Heart left ventricle (tissue), 16 donors: Measurements from ENCODE around the gene HCAR1. TPM values are rescaled to one million over a fixed set of nuclear protein-coding genes. Genes with fewer than 3 reads are reported as not detected.
A peak's percentile ranks its signal among the peaks of the same experiment; 100 is the strongest.

Source experiments
- ATAC-seq, 4 donors: fragments of 200-7000 bp; cut with Tn5 transposase; one replicate each; pipeline ENCODE4 v1.9.1; 2020 to 2022; ENCODE audit warnings: moderate library complexity in 4 of 4, mild to moderate bottlenecking in 3 of 4, moderate number of reproducible peaks in 1 of 4
- DNase-seq, 5 donors: peaks; one replicate each; pipeline ENCODE4 v3.0.0-alpha.2; 2020
- H3K27ac ChIP-seq, 12 donors: fragments of 200-600 bp; sonication (generic) in 4 of 12; one replicate each; pipeline versions ENCODE4 v1.5.0 to v1.8.0; 2016 to 2022; ENCODE audit warnings: mild to moderate bottlenecking in 2 of 12
- H3K27me3 ChIP-seq, 9 donors: fragments of 200-600 bp; sonication (generic) in 2 of 9; one replicate each; pipeline versions ENCODE4 v1.5.1 to v1.8.0; 2016 to 2022; ENCODE audit warnings: mild to moderate bottlenecking in 3 of 9
- H3K36me3 ChIP-seq, 9 donors: fragments of 200-600 bp; sonication (generic) in 2 of 9; one replicate each; pipeline versions ENCODE4 v1.5.0 to v1.8.0; 2018 to 2022; ENCODE audit warnings: mild to moderate bottlenecking in 2 of 9
- H3K4me1 ChIP-seq, 12 donors: fragments of 200-600 bp; sonication (generic) in 4 of 12; one replicate each; pipeline versions ENCODE4 v1.5.0 to v1.8.0; 2016 to 2022; ENCODE audit warnings: mild to moderate bottlenecking in 3 of 12
- H3K4me3 ChIP-seq, 12 donors: fragments of 200-600 bp; sonication (generic) in 4 of 12; one replicate each; pipeline versions ENCODE4 v1.5.0 to v1.8.0; 2017 to 2022; ENCODE audit warnings: mild to moderate bottlenecking in 9 of 12, moderate library complexity in 4 of 12
- H3K9me3 ChIP-seq, 12 donors: fragments of 200-600 bp; sonication (generic) in 4 of 12; one replicate each; pipeline versions ENCODE4 v1.5.0 to v1.8.0; 2016 to 2022; ENCODE audit warnings: mild to moderate bottlenecking in 1 of 12
- POLR2A ChIP-seq, 2 donors: fragments of 450-650 bp; IDR thresholded peaks; one replicate each; pipeline ENCODE4 v1.6.1; 2017; ENCODE audit warnings: antibody characterized with exemption in 2 of 2, mild to moderate bottlenecking in 2 of 2, moderate library complexity in 2 of 2
- WGBS, 4 donors: extraction: QIAGEN DNeasy Blood & Tissue Kit in 2 of 4; methylation state at CpG; one replicate each; pipeline versions ENCODE4 v1.1.5 to v1.1.7; 2013 to 2018; 5-methylcytosine and 5-hydroxymethylcytosine counted together
- intact Hi-C, 10 donors: fragments of 100-400 bp; cut with DNase I; formaldehyde crosslinking; loops; one replicate each; pipeline versions ENCODE4 v1.11.1 to v1.14.2; 2022
- polyA plus RNA-seq, 2 donors: library from polyadenylated mRNA; stranded (reverse); fragments of 200-250 nt; gene quantifications; one replicate each; pipeline ENCODE4 v1.2.3, GENCODE V29; 2013
- total RNA-seq, 9 donors: library from RNA; depleted of rRNA in 2 of 9; stranded (reverse); fragments of >200 nt in 2 of 9; fragmentation: NEBNext Ultra II Directional in 3 of 9; extraction: Animal tissue kit (Norgen Biotek cat#: 25700) in 3 of 9; gene quantifications; one replicate each; pipeline versions ENCODE4 v1.1.0 to v1.2.4, GENCODE V29; 2016 to 2023
- TF ChIP-seq, protein P1 (sequence below), 12 donors: fragments of 200-600 bp; sonication (generic) in 4 of 12; IDR thresholded peaks; one replicate each; pipeline versions ENCODE4 v1.5.0 to v1.8.0; 2018 to 2022; ENCODE audit warnings: antibody characterized with exemption in 12 of 12, mild to moderate bottlenecking in 5 of 12
- donor health status: ischemic (EF 13 %, LVEDD 7.1; RV severe dilation, severe dysfunction).
- donor health status: healthy with polysubstance abuse.
- donor health status: DM: no; HTN: yes; CAD: no.
- donor health status: DM: no; HTN: no; CAD: no.
- donor health status: ischemic (EF 25% LVEDD 6.9; RV normal size, moderate dysfunction).
- donor health status: ischemic (EF 25% LVEDD 5.7; RV mildly dilated, moderate dysfunction).
- donor health status: healthy.
- donor health status: DM: yes; HTN: yes; CAD: no.
- donor health status: ischemic (EF 35%, LVEDD 5.7; RV mildly dilated, moderate dysfunction).
- donor health status: nonischemic (EF 11% LVEDD 7.7; RV severe dilation, severe dysfunction).
- donor health status: DM: yes; HTN: yes; CAD: no.
- donor health status: PGD.
- donor health status: ischemic (EF 29% LVEDD 5.4; RV normal size, mild dysfunction).
- donor health status: nonischemic (EF 23%, LVEDD 6.1; RV moderate dilation, normal function).

The HCAR1 gene
- total and polyA plus RNA-seq, 11 donors, result 0.08 to 1.4 (median 0.22) TPM; not detected in 6

DNA sequence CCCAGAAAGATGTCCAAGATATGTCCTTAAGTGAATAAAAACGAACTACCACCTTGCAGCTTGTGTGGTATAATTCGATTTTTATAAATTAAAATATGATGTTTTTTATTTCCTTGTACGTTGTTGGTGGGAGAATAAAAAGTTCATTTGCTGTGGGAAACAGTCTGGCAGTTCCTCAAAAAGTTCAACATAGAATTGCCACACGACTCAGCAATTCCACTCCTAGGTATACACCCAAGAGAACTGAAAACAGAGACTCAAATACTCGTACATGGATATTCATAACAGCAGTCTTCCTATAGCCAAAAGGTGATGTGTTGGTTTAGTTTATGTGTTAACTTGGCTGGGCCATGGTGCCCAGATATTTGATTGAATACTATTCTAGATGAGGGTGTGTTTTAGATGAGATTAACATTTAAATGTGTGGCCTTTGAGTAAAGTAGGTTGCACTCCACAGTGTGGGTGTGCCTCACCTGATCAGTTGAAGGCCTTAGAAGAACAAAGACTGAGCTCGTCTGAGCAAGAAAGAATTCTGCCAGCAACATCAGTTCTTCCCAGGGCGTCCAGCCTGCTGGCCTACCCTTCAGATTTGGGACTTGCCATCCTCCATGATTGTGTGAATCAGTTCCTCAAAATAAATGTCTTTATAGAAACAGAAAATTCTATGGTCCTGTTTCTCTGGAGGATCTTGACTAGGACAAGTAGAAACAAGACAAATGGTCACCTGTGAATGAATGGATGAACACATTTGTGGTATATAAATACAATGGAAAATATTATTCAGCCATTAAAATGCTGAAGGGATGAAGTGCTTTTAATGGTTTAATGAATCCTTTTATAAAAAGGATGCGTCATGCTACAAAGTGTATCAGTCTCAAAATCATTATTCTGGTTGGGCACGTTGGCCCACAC lies 16.8 kb upstream of the HCAR1 start:
- peaks cover 0 to 5% (median 0%) of the 10 kb centered on the region in 12 donors for H3K4me1 ChIP-seq
- no peak overlapping the region for H3K27ac ChIP-seq
- no peak for TF ChIP-seq POLR2A (IDR thresholded peaks at IDR 0.05)
- TF ChIP-seq, protein P1, sequence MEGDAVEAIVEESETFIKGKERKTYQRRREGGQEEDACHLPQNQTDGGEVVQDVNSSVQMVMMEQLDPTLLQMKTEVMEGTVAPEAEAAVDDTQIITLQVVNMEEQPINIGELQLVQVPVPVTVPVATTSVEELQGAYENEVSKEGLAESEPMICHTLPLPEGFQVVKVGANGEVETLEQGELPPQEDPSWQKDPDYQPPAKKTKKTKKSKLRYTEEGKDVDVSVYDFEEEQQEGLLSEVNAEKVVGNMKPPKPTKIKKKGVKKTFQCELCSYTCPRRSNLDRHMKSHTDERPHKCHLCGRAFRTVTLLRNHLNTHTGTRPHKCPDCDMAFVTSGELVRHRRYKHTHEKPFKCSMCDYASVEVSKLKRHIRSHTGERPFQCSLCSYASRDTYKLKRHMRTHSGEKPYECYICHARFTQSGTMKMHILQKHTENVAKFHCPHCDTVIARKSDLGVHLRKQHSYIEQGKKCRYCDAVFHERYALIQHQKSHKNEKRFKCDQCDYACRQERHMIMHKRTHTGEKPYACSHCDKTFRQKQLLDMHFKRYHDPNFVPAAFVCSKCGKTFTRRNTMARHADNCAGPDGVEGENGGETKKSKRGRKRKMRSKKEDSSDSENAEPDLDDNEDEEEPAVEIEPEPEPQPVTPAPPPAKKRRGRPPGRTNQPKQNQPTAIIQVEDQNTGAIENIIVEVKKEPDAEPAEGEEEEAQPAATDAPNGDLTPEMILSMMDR (IDR thresholded peaks at IDR 0.05), result no peak
- no peaks in the 10 kb centered on the region for H3K9me3 ChIP-seq
- intact Hi-C loops, result loop anchor here in 1 of 10 donors (10.0 kb wide), 1 partner anchor 213 kb away; no protein-coding TSS in a partner anchor
- 76 to 85% (median 82%) methylated on average over 9 of the region's 9 CpGs for WGBS, 4 donors
- DNase-seq (no peak), ATAC-seq (no peak)
- H3K36me3 ChIP-seq, result no peaks in the 10 kb centered on the region
- no peak overlapping the region for H3K4me3 ChIP-seq
- no peaks in the 10 kb centered on the region for H3K27me3 ChIP-seq

DNA sequence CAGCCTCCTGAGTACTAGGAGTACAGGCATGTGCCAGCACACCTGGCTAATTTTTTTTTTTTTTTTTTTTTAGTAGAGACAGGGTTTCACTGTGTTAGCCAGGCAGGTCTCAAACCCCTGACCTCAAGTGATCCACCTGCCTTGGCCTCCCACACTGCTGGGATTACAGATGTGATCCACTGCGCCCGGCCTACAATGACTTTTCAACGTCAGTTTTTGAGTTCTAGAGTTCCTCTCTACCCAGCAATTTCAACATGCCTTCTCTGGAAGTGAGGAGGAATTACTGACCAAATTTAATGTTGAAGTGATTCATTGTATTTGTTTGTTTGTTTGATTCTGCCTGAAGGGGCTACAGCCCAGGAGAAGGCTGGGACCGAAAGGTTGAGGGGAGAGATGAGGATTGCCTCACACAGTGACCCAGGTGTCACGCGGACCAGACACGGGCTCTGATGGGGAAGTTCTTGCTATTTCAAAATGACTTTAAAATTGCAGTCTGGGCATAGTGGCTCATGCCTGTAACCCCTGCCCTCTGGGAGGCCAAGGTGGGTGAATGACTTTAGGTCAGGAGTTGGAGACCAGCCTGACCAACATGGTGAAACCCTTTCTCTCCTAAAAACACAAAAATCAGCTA lies 13.4 kb upstream of the HCAR1 start:
- 91 to 93% (median 92%) methylated on average over 7 of the region's 7 CpGs for WGBS, 4 donors
- Histone ChIP-seq H3K27ac (no peak overlapping the region), H3K27me3 (no peaks in the 10 kb centered on the region), H3K9me3 (no peaks in the 10 kb centered on the region), H3K4me1 (no peaks in the 10 kb centered on the region), H3K4me3 (no peak overlapping the region), H3K36me3 (no peaks in the 10 kb centered on the region)
- DNase-seq, result peak in 2 of 5 donors; percentile 15 to 25
- ATAC-seq, result peak in 2 of 4 donors; percentile 45 to 57
- no peak for TF ChIP-seq POLR2A (IDR thresholded peaks at IDR 0.05)
- TF ChIP-seq, protein P1 (IDR thresholded peaks at IDR 0.05), result no peak
- intact Hi-C loops, result loop anchor here in 1 of 10 donors (10.0 kb wide), 1 partner anchor 209 kb away; no protein-coding TSS in a partner anchor

DNA sequence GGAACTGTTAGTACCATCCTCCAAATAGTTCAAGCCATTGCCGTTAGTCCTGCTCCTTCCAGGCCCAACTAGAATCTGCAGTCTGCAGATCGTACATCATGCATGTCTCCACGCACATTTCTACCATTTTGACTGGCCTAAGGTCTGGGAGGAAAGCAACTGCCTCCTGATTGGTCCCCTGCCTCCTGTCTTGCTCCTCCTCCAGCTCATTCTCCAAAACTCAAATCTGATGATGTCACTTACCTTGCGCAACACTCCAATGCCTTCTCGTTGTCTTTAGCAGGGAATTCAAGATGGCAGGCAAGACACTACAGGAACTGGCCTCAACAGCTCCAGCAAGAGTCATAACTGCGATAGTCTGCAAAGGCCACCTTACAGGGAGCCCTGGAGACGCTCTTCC lies 9.7 kb upstream of the HCAR1 start:
- Histone ChIP-seq H3K9me3 (no peaks in the 10 kb centered on the region), H3K27ac (no peak overlapping the region), H3K4me3 (no peak overlapping the region), H3K4me1 (no peaks in the 10 kb centered on the region), H3K36me3 (no peaks in the 10 kb centered on the region), H3K27me3 (no peaks in the 10 kb centered on the region)
- DNase-seq, result no peak
- 92 to 93% (median 93%) methylated on average over 7 of the region's 7 CpGs for WGBS, 4 donors
- no peak for ATAC-seq
- TF ChIP-seq, protein P1 (IDR thresholded peaks at IDR 0.05), result no peak
- no peak for TF ChIP-seq POLR2A (IDR thresholded peaks at IDR 0.05)
- intact Hi-C loops, result loop anchor here in 1 of 10 donors (10.0 kb wide), 1 partner anchor 206 kb away; no protein-coding TSS in a partner anchor

DNA sequence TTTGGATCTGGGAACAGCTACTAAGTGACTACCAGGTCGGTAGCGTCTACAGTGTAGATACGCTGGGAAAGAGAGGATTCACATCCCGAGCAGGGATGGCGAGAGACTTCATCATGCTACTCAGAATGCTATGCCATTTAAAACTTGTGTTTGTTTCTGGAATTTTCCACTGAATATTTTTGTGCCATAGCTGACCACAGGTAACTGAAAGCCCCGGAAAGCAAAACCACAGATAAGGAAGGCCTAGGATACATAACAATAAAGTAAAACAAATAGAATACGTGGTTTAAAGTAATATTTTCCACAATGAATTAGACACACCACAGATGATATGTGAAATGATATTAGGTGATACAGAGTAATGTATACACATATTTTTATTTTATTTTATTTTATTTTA lies 7.9 kb upstream of the HCAR1 start:
- Histone ChIP-seq H3K9me3 (no peaks in the 10 kb centered on the region), H3K36me3 (no peaks in the 10 kb centered on the region), H3K4me1 (no peaks in the 10 kb centered on the region), H3K27me3 (no peaks in the 10 kb centered on the region), H3K27ac (no peak overlapping the region), H3K4me3 (no peak overlapping the region)
- WGBS, 4 donors, result 81 to 88% (median 84%) methylated on average over 7 of the region's 7 CpGs
- no peak for ATAC-seq
- intact Hi-C loops, result no loop called here
- DNase-seq, result no peak
- TF ChIP-seq POLR2A (IDR thresholded peaks at IDR 0.05), result no peak
- TF ChIP-seq, protein P1 (IDR thresholded peaks at IDR 0.05), result no peak
